HFF-Myc (cell line): ENCODE data around the gene DDHD1.

ENCODE experiments used
- DNase-seq: peaks from one replicate; pipeline ENCODE4 v3.0.0-alpha.2; 2011; ENCODE audit warnings: low read depth; ENCODE audit errors: extremely low read depth
- H3K4me3 ChIP-seq: replicated peaks from 2 replicates; pipeline ENCODE4 v1.5.1; 2011; ENCODE audit warnings: low read depth, mild to moderate bottlenecking, control low read depth, low read length
- CTCF ChIP-seq: IDR thresholded peaks from 2 replicates; pipeline ENCODE4 v1.5.1; 2012; ENCODE audit warnings: mild to moderate bottlenecking, low read depth, low read length, control low read depth; ENCODE audit errors: missing control alignments

The DDHD1 gene

GRCh38 chr14:53152184-53152886, 788 bp downstream of the DDHD1 start:
- DNase-seq, result no peak
- TF ChIP-seq CTCF, result no peak
- H3K4me3 ChIP-seq, result peak overlapping the region; percentile 83

- peak overlapping the region; percentile 83 for H3K4me3 ChIP-seq
- TF ChIP-seq CTCF, result no peak
- DNase-seq, result peak; percentile 29
Measured at GRCh38 chr14:53151523-53152183, 1.5 kb downstream of the DDHD1 start.

- H3K4me3 ChIP-seq, result peak overlapping the region; percentile 83
- no peak for TF ChIP-seq CTCF
- DNase-seq, result no peak
Measured at GRCh38 chr14:53149668-53150316, 3.3 kb downstream of the DDHD1 start.

GRCh38 chr14:53148671-53149070, 4.5 kb downstream of the DDHD1 start:
- DNase-seq, result no peak
- H3K4me3 ChIP-seq, result no peak overlapping the region
- no peak for TF ChIP-seq CTCF

GRCh38 chr14:53147893-53148292, 5.2 kb downstream of the DDHD1 start:
- H3K4me3 ChIP-seq, result no peak overlapping the region
- no peak for DNase-seq
- no peak for TF ChIP-seq CTCF

GRCh38 chr14:53147208-53147607, 5.9 kb downstream of the DDHD1 start:
- no peak for TF ChIP-seq CTCF
- no peak overlapping the region for H3K4me3 ChIP-seq
- no peak for DNase-seq
